GM12872 (cell line): Measurements from ENCODE around the gene FAR2.

Experiments
- CTCF ChIP-seq: IDR thresholded peaks from 3 replicates; pipeline ENCODE4 v1.5.1; 2011; ENCODE audit warnings: low read depth, mild to moderate bottlenecking, low read length, moderate library complexity; ENCODE audit not compliant: insufficient read depth

The FAR2 gene

GRCh38 chr12:29282031-29282816, 133.1 kb downstream of the FAR2 start:
- TF ChIP-seq CTCF = no peak

- no peak for TF ChIP-seq CTCF
These were observed 135.1 kb downstream of the FAR2 start for GRCh38 chr12:29283969-29284700.

- no peak for TF ChIP-seq CTCF
These were observed 137.2 kb downstream of the FAR2 start for GRCh38 chr12:29286081-29286790.

GRCh38 chr12:29287622-29288021, 138.5 kb downstream of the FAR2 start:
- TF ChIP-seq CTCF = no peak

GRCh38 chr12:29288031-29288430, 139.0 kb downstream of the FAR2 start:
- TF ChIP-seq CTCF = no peak

GRCh38 chr12:29291226-29291625, 142.1 kb downstream of the FAR2 start:
- no peak for TF ChIP-seq CTCF

- TF ChIP-seq CTCF = no peak
These were observed 150.6 kb downstream of the FAR2 start for GRCh38 chr12:29299633-29300032.
